Measurements from ENCODE around the gene TP53BP2.

GRCh38 chr1:223745731-223746130, 100.0 kb downstream of the TP53BP2 start:
- no peak for TF ChIP-seq POLR2A (IDR thresholded peaks at IDR 0.05)
- TF ChIP-seq CTCF (IDR thresholded peaks at IDR 0.05): no peak
- TF ChIP-seq POLR2AphosphoS5 (IDR thresholded peaks at IDR 0.05): no peak
- TF ChIP-seq EP300 (IDR thresholded peaks at IDR 0.05): no peak
